ENCODE measurements around the gene KRTAP19-2.

GRCh38 chr21:30518876-30519275 is 31.6 kb upstream of the KRTAP19-2 start:
- no peak for TF ChIP-seq EZH2 (conservative IDR thresholded peaks at IDR 0.05; ENCODE audit: low read depth, low read length)
- TF ChIP-seq RBM22 (optimal IDR thresholded peaks at IDR 0.05; ENCODE audit: low read length), result no peak
- no peak for TF ChIP-seq PCBP2 (optimal IDR thresholded peaks at IDR 0.05; ENCODE audit: low read depth, low read length, poor library complexity, severe bottlenecking)
- no peak for TF ChIP-seq POLR2AphosphoS5 (IDR thresholded peaks at IDR 0.05; ENCODE audit: low read depth, low read length)
- TF ChIP-seq TAF1 (CRISPR knock-in tag; IDR thresholded peaks at IDR 0.05), result no peak

Measured in HepG2 (cell line).